Stimulated activated CD8-positive, alpha-beta memory T cell treated with anti-CD3 and anti-CD28 coated beads, Interleukin-4, amount 100 ng/mL, for 48 hours (primary cell): Measurements from ENCODE around the gene NPHP3.

Source experiments
- DNase-seq: peaks from one replicate; pipeline ENCODE4 v3.0.0-alpha.2; 2020

NPHP3 gene

DNA sequence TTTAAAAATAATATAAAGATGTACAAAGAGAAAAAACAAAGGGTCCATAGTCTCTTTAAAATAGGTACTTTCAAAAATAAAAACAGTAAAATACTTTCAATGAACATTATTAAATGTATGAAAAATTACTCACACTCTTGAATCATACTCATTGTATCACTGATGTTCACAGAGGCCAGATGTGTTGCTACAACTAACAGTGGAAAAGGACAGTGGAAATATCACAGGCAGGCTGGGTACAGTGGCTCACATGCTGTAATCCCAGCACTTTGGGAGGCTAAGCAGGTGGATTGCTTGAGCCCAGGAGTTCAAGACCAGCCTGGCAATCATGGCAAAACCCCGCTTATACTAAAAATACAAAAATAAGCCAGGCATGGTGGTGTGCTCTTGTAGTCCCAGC lies 26.8 kb downstream of the NPHP3 start:
- DNase-seq = no peak

DNA sequence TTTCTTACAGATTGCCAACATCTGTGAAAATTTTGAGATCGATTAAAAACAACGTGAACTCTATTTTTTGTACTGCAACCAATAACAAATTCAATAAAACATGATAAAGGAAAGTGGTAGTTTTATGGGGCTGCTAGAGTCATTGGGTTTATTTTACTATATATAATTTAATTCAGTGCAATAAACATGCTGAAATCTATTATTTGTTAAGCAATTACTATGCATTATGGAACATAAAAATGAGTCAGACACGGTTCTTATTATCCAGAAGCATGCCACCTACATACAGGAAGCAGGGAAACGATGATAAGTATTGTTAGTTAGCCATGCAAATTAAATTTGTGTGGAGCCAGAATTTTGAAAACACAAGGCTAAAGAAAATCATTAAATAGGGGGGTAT lies 27.2 kb downstream of the NPHP3 start:
- no peak for DNase-seq

DNA sequence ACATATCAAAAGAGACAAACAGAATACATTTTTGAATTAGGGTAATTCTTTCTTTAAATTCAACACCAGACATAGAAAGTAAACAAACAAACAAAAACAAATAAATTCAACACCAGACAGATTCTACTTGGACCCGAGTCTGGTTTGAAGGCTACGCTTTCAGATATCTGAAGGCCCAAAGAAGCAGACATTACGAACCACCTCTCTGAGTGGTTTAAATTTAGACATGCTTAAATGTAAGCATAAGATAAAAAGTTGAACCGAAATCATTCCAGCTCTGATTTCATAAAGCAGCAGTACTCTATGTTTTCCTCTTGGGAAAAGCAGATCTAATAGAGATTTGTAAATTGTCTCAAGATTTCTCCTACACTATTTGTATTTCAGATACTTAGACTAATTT lies 32.2 kb downstream of the NPHP3 start:
- DNase-seq = no peak

DNA sequence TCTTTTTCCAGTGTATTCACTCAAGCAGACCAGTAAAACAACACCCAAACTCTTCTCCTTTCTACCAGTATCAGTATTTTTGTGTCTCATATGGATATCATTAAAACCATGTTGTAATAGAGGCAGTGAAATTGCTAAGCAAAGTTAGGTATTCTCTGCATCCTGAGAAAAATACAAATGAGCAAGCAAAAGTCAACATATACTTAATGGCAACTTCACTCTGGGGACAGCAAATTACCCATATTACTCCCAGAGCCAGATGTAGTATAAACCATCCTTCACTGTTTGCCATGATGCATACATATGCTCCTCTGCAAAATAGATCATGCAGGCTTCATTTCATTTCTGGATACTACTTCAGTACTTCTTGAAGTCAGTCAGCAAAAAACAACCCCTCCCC lies 40.0 kb downstream of the NPHP3 start:
- no peak for DNase-seq

DNA sequence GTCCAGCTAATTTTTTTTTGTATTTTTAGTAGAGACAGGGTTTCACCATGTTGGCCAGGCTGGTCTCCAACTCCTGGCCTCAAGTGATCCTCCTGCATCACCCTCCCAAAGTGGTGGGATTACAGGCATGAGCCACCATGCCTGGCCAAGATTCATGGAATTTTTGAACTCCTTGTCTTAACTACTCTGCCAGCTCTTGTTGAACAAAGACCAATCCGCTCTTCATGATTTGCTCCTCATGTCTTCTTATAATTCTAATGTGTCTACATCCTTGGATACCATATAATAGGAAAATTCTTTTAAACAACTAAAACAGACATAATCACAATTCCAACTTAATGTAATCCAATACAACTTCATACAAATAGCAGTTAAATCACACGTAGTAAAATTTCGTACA lies 40.8 kb downstream of the NPHP3 start:
- no peak for DNase-seq

DNA sequence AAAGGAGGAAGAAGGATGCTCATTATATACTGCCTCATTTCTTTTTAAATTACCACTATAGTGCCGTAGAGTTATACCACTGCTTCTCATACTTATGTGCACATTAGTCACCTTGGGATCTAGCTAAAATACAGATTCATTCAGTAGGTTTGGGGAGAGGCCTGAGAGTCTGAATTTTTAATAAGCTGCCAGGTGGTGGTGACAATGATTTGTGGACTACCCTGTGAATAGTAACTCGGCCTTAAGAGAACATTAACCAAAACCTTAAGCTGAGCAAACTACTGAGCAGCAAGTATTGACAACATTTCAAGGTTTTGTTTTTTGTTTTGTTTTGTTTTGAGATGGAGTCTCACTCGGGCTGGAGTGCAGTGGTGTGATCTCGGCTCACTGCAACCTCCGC lies 42.3 kb downstream of the NPHP3 start:
- DNase-seq = no peak

DNA sequence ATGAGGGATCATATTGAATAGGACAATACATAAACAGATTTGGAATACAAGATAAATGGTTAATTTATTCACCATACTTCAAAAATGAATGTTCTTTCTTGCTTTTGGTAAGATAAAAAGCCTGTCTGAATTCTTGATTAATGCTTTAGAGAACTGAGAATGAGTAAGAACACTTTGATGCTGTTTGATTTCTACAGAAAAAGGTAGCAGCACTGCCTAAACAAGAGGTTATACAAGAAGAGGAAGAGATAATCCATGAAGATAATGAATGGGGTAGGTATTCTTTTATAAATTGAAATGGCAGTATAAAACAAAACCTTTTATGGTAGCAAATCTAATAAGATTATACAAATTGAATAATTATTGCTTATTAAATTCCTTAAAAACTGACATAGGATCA lies 46.8 kb downstream of the NPHP3 start:
- DNase-seq = no peak

DNA sequence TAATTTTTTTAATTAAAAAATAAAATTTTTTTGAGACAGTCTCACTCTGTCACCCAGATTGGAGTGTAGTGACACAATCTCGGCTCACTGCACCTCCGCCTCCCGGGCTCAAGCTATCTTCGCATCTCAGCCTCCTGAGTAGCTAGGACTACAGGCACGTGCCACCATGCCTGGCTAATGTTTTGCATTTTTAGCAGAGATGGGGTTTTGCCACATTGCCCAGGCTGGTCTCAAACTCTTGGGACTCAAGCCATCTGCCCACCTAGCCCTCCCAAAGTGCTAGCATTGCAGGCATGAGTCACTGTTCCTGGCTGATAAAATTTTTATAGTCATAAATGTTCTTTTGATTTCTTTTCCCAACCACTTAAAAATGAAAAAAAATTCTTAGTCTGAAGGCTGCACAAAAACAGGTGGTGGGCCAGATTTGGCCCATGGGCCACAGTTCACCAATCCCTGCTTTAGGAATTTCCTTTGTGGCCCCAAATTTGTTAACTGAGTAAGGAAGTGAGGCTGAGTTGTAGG lies 52.9 kb downstream of the NPHP3 start:
- DNase-seq = no peak

DNA sequence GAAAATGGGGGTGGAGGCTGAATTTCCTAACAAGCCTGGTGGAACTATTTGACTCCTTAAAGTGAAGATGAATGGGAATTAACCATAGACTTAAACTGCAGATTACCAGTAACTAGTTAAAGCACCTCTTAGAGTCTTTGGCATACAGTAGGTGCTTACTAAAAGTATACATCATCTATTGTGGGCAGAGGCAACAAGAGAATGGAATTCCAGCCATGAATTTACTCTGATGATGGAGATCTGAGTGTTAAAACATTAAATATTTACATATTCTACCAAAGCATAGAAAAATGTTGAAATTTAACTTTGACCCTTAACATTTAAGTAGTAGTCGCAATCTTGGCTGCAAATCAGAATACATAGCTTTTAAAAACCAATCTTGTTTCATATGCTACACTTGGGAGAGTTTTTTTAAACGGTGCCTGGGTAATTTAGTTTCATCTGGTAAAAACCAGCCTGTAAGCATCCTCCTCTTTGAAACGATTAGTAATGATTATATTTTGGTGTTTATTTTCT lies 56.9 kb downstream of the NPHP3 start:
- DNase-seq = no peak

DNA sequence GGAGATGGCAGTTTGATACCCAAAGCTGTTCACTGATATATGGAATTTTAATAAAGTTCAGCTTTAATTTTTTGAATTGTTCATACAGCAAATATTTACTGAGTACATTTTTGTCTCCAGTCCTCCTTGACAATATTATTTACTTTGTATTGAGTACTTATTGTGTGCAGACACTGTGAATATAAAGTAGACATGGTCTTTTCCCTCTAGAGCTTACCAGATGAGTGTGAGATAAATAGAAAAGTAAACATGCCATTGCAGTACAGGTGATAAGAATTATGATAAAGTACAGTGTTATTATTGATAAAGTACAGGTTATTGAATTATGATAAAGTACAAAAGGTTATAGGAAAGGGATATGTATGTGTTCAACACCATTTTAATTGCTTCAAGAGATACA lies 60.0 kb downstream of the NPHP3 start:
- no peak for DNase-seq

DNA sequence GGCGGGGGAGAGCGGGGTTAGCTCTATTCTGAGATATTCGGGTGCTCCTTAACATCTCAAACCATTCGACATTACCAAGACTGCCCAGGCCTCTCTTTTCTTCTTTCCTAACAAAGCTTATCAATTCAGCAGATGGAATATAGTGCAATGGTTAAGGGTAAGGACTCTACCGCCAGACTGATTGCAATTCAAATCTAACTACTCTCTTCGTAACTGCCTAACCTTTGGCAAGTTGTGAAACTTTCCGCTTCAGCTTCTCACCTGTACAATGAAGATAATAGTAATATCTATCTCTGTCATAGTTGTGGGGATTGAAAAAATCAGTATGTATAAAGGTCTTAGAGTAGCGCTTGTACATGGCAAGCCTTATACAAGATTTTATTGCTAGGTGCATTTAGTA lies 61.1 kb downstream of the NPHP3 start:
- no peak for DNase-seq

DNA sequence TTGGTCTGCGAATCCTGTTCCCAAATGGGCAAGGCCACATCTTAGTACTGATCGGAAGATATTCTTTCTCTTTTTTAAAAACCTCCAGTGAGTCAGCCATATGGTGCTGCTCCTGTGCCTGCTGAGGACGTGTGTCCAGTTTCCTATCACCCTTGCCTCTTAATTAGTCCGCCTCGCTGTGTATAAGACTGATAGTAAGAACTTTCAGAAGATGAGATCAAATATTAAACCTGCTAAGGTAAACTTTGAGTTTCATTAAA lies 61.5 kb downstream of the NPHP3 start:
- DNase-seq = no peak

DNA sequence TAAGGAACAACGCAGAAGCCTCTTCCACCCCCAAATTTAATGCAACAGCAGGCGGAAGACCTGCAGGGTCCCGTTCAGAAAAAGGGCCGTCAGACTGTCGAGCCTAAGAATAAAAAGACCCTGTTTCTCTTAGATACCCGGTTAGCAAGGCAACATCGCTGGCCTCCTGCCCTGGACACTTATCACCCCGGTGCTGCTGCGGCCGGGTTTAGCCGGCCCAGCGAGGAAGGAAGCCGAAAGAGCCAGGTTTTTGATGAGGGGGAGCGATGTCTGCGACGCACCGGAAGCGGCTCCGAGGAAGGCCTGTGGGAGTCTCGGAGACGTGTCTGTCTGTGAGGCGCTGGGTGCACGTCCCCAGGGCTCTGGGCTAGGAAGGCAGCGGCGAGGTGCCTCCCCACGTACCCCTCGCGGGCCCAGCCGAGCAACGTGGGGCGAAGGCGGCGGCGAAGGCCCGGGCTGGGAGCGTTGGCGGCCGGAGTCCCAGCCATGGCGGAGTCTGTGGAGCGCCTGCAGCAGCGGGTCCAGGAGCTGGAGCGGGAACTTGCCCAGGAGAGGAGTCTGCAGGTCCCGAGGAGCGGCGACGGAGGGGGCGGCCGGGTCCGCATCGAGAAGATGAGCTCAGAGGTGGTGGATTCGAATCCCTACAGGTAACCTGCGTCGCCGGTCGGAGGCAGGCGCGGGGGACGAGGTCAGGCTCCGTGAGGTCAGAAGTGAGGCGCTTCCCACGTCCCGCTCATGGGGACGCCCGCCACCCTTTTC lies 62.0 kb downstream of the NPHP3 start, which contains the start of gene UBA5:
TSS of gene UBA5 (plus strand) at position 278 of the 759 bp plus-strand sequence. CDS start at position 487, 209 bp downstream.
- peak; percentile 78 for DNase-seq

DNA sequence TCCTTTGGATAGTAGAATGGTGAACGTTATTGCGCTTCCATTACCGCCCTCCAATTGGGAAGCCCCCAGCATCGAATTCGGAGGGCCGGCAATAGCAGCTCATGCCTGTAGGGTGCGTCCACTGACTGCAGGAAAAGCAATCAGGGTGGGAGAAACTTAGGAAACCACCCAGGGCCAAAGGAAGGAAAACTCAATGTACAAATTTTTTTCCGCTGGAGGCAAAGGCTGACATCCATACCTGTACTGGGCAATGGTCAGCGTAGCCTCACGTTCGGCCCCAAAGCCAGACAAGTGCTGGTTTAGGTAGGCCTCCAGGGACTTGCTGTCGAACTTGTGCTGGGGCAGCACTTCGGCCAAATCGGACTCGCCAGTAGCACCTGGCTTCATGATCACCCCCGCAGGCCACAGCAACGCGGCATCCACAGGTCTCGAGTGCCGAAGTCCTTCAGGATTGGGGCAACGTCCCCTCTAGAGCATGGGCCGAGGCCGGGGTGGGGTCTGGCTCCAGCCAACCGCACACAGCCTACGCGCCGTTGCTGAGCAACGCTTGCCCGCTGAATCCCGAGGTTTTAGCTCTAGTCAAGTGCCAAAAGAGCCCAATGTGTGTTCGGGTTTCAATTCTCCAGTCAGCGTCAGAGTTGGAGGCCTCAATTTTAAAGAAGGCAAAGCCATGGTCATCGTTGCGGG lies 62.7 kb downstream of the NPHP3 start, which contains the start of gene ACAD11:
TSS of gene ACAD11 (minus strand) at position 445 of the 687 bp plus-strand sequence. CDS start at position 387, 58 bp downstream.
- peak; percentile 64 for DNase-seq

DNA sequence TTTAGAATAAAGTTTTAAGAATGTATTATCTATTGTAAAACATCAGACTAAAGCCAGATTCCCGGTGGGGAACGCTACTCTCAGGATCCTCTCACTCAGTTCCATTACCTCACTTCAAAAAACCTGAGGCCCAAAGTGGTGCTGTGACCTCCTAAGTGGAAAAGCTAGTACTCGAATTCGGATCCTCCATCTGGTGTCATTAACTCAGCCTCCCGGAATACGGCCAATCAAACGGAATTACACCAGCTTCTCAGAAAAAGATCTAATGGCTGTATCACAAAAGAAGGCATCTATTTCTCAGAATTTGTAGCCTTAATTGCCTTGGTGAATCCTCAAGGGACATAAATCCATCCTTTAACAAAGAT lies 63.2 kb downstream of the NPHP3 start:
- no peak for DNase-seq

DNA sequence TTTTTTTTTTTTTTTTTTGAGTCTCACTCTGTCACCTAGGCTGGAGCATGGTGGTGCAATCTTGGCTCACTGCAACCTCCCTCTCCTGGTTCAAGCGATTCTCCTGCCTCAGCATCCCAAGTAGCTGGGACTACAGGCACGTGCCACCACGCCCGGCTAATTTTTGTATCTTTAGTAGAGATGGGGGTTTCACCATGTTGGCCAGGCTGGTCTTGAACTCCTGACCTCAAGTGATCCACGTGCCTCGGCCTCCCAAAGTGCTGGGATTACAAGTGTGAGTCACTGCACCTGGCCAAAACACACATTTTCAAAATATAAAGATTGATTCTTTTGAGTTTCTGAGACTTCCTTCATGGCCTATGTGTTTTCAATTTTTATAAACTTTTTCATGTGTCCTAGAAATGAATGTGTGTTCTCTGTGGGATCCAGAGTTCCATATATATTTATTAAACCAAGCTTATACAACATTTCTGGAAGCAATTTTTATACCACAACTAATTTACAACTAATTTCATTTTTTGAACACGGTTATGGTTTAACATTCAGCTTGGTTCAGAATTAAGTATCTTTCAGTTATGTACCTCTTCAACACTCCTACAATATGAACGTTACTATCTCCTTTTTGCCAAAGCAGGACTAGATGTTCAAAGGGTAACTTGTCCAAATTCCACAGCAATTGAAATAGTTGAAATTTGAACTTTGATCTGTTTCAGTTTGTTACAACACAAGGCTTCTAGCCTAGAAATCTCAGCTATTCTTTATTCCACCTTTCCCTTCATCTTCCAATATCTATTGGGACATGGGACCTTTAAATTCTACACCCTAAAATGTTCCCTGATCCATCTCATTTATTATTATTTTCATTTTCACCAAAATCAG lies 64.1 kb downstream of the NPHP3 start:
- no peak for DNase-seq

DNA sequence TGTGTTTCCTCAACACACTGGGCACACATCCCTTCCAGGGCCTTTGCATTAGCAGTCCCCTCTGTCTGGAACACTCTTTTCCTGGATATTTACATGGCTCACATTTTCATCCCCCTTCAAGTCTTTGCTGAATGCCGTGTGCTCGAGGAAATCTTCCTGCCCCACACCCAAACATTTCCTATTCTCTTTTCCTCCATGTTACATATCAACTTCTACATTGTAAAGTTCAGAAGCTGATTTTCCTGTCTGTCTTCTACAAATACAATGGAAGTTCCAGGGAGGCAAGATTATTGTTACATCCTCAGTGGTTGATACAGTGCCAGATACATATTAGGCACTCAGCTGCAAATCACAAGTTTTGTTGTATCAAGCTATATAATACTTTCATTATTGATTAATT lies 66.7 kb downstream of the NPHP3 start:
- DNase-seq = no peak

DNA sequence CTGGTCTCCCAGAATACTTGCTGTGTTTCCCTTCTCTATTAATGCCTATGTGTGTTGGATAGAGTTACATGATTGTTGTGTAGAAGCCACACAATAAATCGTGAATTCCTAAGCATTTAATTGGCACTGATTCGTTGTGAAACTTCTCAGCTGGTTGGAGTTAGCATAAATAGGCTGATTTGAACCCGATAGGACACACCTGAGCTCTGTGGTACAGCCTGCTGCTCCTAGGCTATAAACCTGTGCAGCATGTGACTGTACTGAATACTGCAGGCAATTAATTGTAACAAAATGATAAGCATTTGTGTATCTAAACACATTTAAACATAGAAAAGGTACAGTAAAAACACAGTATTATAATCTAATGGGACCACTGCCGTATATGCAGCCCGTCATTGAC lies 67.5 kb downstream of the NPHP3 start:
- no peak for DNase-seq

DNA sequence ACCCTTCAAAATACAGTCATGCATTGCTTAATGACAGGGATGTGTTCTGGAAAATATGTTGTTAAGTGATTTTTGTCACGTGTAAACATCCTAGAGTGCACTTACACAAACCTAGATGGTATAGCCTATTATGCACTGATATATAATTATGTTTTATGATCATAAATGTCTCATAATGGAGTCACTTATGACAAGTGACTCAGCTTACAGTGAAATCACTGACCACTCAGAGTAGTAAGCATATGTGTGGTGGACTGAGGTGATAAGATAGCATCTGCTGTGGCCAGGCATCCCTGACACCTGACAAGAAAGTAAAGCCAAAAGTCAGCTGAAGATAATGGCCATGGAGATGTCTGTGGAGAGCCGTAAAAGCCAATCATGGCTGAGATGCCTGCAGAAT lies 68.0 kb downstream of the NPHP3 start:
- DNase-seq = no peak

DNA sequence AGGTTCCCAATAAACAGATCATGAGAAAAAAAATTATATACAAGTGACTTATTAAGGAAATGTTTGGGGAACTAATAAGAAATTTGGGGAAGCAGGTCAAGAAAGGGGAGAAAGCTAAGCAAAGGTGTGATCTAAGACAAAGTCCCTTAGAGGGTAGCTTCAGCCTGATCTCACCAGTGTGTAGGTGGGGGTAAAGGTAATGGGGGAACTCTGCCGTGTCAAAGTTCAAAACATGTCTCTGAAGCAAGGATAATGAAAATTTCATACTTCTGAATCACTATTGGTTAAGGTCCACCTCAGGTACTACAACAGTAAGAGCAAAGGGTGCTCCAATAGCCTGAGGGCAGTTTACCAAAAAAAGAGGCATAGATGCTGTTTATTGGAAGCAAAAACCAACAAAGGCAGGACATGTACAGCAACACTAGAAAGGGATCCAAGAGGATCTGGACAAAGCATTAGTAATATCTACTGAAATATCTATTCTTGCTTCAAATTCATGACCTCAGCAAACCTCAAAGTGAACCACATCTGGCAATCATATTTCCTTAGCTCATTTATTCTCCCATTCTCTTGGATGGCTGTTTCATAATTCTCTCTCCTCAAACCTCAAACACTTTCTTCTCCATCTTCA lies 69.5 kb downstream of the NPHP3 start:
- no peak for DNase-seq

DNA sequence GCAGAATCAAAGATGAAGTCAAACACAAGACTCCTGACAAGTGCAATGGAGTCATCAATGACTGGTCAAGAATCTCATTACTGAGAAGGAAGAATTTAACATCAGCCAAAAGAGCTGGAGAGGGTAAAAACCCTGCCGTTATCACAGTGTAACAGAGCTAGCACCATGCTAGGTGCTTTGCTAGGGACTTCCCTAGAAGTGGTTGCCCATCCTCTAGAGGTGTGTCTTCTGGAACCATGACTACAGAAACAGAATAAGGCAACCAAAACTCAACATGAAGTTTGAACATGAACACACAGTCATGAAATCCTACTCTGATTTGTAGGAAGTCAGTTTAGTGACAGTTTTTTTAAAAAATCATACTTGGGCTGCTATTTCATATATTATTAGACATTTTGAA lies 72.1 kb downstream of the NPHP3 start:
- no peak for DNase-seq

DNA sequence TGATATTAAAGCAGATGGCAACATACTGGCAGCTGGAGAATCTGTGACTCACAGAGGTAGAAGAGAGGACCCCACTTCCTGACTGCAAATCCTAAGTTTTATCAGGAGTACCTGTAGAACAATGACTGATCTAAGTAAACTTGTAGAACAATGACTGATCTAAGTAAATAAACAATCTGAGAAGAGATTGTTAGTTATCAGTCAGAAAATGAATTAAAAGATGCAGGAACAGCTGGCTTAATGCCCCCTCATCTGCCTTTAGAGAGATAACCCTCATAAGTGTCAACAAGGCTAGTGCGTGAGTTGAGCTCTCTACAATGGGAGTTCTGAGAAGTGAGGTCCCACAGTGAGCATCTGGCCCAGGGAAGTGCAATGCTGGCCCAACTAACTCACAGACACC lies 77.2 kb downstream of the NPHP3 start:
- no peak for DNase-seq

DNA sequence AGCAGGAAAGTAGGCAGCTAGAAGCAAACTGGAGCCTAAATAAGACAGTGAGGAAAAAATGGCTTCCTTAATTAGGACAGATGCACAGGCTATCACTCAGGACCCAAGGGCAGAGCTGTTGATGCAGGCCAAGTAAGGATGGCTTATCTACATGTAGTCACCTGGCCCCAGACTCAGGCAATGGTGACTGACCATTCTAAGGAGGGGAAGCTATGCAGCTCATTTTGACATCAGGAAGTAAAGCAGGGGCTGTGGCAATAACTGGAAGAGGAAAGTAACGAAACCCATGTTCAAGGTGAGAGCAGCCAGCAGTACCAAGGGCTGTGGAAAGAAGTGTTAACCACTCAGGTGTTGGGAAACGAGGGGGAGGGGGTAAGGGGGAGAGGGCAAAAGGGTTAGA lies 78.8 kb downstream of the NPHP3 start:
- no peak for DNase-seq
